ENCODE results near the gene TOR2A.

TOR2A gene

GRCh38 chr9:127753148-127753547 is 18.1 kb upstream of the TOR2A start:
- TF ChIP-seq EZH2phosphoT487 (IDR thresholded peaks at IDR 0.05; ENCODE audit: low read depth) (no peak), CTCF (IDR thresholded peaks at IDR 0.05; ENCODE audit: low read depth, low read length) (no peak)
- Histone ChIP-seq H3K4me2 (ENCODE audit: low read length) (no peak overlapping the region), H3K27ac (ENCODE audit: low read length) (no peak overlapping the region), H2AFZ (ENCODE audit: low read depth, low read length) (no peak overlapping the region), H3K9ac (ENCODE audit: low read length) (no peak overlapping the region), H3K27me3 (ENCODE audit: low read depth, low read length) (no peaks in the 10 kb centered on the region), H3K4me1 (ENCODE audit: low read length) (no peaks in the 10 kb centered on the region), H3K79me2 (ENCODE audit: low read length) (no peaks in the 10 kb centered on the region), H3K4me3 (ENCODE audit: low read length) (no peak overlapping the region), H3K36me3 (replicated peaks; ENCODE audit: low read depth, low read length) (peaks cover 32% of the 10 kb centered on the region), H4K20me1 (ENCODE audit: insufficient read depth, low read length) (peaks cover 45% of the 10 kb centered on the region), H3K9me3 (ENCODE audit: insufficient read depth, low read length) (no peaks in the 10 kb centered on the region)

DNA sequence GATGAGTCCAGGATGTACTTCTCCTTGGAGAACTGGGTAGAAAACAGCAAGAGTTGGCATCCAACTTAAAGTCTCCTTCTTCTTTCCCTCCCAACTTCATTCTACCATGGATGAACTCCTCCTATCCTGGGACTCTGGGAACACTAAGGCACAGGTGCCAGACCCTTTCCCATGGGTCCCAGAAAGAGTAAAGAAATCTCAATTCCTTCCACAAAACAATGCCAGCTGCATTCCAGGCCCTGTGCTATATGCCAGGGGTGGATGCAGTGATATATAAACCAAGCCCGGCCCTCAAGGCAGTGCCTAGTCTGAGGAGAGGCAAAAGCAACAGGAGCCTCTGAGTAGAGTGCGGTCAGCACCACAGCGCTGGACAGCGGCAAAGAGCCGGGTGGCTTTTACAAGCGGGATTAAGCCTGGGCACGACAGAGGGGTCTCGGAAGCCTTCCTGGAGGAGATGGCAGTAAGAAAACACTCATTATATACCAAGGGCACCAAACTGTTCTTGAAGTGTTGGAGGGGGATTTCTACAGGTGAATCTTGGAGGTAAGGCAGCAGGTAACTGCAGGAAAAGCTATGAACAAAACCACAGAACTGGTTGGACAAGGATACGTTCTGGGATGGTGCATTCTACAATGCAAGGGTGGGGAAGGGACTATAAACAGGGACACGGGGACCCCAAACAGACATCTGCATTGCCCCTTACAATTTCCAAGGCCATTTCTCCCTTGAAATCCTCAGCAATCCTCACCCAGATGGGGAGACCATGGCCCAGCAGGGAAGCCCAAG is 16.4 kb upstream of the TOR2A start:
- Histone ChIP-seq H3K36me3 (replicated peaks; ENCODE audit: low read depth, low read length) (peaks cover 32% of the 10 kb centered on the region), H3K27me3 (ENCODE audit: low read depth, low read length) (no peaks in the 10 kb centered on the region), H3K4me3 (ENCODE audit: low read length) (no peak overlapping the region), H3K27ac (ENCODE audit: low read length) (no peak overlapping the region), H4K20me1 (ENCODE audit: insufficient read depth, low read length) (peaks cover 45% of the 10 kb centered on the region), H2AFZ (ENCODE audit: low read depth, low read length) (no peak overlapping the region), H3K4me1 (ENCODE audit: low read length) (no peaks in the 10 kb centered on the region), H3K4me2 (ENCODE audit: low read length) (no peak overlapping the region), H3K9me3 (ENCODE audit: insufficient read depth, low read length) (no peaks in the 10 kb centered on the region), H3K79me2 (ENCODE audit: low read length) (no peaks in the 10 kb centered on the region), H3K9ac (ENCODE audit: low read length) (no peak overlapping the region)
- TF ChIP-seq EZH2phosphoT487 (IDR thresholded peaks at IDR 0.05; ENCODE audit: low read depth), result no peak
- no peak for TF ChIP-seq CTCF (IDR thresholded peaks at IDR 0.05; ENCODE audit: low read depth, low read length)

GRCh38 chr9:127749090-127749787 is 14.1 kb upstream of the TOR2A start:
- Histone ChIP-seq H3K4me2 (ENCODE audit: low read length) (no peak overlapping the region), H3K9ac (ENCODE audit: low read length) (no peak overlapping the region), H3K4me1 (ENCODE audit: low read length) (no peaks in the 10 kb centered on the region), H3K79me2 (ENCODE audit: low read length) (no peaks in the 10 kb centered on the region), H4K20me1 (ENCODE audit: insufficient read depth, low read length) (peaks cover 41% of the 10 kb centered on the region), H2AFZ (ENCODE audit: low read depth, low read length) (no peak overlapping the region), H3K4me3 (ENCODE audit: low read length) (no peak overlapping the region), H3K27me3 (ENCODE audit: low read depth, low read length) (no peaks in the 10 kb centered on the region), H3K36me3 (replicated peaks; ENCODE audit: low read depth, low read length) (peaks cover 41% of the 10 kb centered on the region), H3K9me3 (ENCODE audit: insufficient read depth, low read length) (no peaks in the 10 kb centered on the region), H3K27ac (ENCODE audit: low read length) (no peak overlapping the region)
- TF ChIP-seq EZH2phosphoT487 (IDR thresholded peaks at IDR 0.05; ENCODE audit: low read depth) (no peak), CTCF (IDR thresholded peaks at IDR 0.05; ENCODE audit: low read depth, low read length) (no peak)

DNA sequence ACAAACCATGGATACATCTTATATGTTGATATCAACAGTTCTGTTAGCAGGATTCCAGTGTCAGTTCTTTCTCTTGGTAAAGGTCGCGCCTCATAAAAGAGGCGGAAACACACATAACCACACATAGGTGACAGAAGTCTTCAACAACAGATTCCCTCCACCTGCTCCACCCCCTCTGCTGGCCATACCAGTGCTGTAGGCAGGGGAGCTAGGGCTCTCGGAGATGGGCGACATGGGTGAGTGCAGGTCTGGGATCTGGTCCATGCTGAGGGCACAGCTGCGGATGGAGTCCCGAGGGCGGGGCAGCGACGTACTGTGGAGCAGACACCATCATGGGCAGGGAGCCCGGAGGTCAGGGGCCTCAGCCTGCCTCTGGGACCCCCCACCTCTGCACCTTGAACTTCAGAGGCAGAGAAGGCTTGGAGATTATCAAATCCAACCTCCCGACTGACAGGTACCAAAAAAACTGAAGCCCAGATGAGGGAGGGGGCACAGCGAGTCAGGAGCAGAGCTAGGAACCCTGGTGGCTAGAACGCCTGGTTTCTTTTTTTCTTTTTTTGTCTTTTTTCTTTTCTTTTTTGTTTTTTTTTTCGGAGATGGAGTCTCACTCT is 12.0 kb upstream of the TOR2A start:
- Histone ChIP-seq H3K36me3 (replicated peaks; ENCODE audit: low read depth, low read length) (peaks cover 52% of the 10 kb centered on the region), H3K4me1 (ENCODE audit: low read length) (no peaks in the 10 kb centered on the region), H3K4me2 (ENCODE audit: low read length) (no peak overlapping the region), H3K27me3 (ENCODE audit: low read depth, low read length) (no peaks in the 10 kb centered on the region), H3K79me2 (ENCODE audit: low read length) (no peaks in the 10 kb centered on the region), H3K9ac (ENCODE audit: low read length) (no peak overlapping the region), H2AFZ (ENCODE audit: low read depth, low read length) (no peak overlapping the region), H3K27ac (ENCODE audit: low read length) (no peak overlapping the region), H3K4me3 (ENCODE audit: low read length) (no peak overlapping the region), H3K9me3 (ENCODE audit: insufficient read depth, low read length) (no peaks in the 10 kb centered on the region), H4K20me1 (ENCODE audit: insufficient read depth, low read length) (peaks cover 24% of the 10 kb centered on the region)
- TF ChIP-seq EZH2phosphoT487 (IDR thresholded peaks at IDR 0.05; ENCODE audit: low read depth) (no peak), CTCF (IDR thresholded peaks at IDR 0.05; ENCODE audit: low read depth, low read length) (no peak)

All from OCI-LY3 (cell line).